Omental fat pad (tissue), 4 donors: ENCODE data around the gene ANO6. TPM values are rescaled to one million over a fixed set of nuclear protein-coding genes. Genes with fewer than 3 reads are reported as not detected.

Experiments
- ATAC-seq: fragments of 150-250 bp; one replicate; pipeline ENCODE4 v1.9.1; 2016; ENCODE audit warnings: mild to moderate bottlenecking, moderate library complexity; ENCODE audit not compliant: low FRiP score
- DNase-seq: peaks from one replicate; pipeline ENCODE4 v3.0.0-alpha.2; 2019; ENCODE audit warnings: low spot score
- CTCF ChIP-seq, 3 donors: fragments of 450-650 bp; IDR thresholded peaks; one replicate each; pipeline ENCODE4 v1.5.1; 2016 to 2017; ENCODE audit warnings: antibody characterized with exemption in 3 of 3, mild to moderate bottlenecking in 3 of 3, moderate library complexity in 2 of 3
- total RNA-seq, 4 donors: library from RNA; depleted of rRNA; stranded (reverse); fragments of >200 nt; gene quantifications; one replicate each; pipeline ENCODE4 v1.1.0, GENCODE V29; 2016

ANO6 gene
- total RNA-seq, 4 donors from 2014 or later: 88.8 to 189 (median 105) TPM

DNA sequence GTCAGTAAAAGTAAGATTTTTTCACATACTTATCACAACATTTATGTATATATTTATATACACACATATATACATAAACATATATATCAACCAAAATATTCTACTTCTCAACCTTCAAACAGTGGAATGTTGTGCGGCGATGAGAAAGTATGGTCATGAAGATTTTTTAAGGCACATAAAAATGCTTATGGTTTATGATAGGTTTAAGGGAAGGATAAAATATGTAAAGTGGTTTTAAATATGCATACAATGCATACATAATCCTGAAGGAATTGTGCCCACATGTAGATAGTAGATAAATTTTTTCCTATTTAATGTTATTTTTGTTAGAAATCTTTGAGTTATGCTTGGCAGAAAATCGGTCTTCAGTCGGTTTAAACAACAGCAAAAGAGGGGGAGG lies 182.7 kb downstream of the ANO6 start:
- no peak for TF ChIP-seq CTCF (IDR thresholded peaks at IDR 0.05)
- DNase-seq (no peak), ATAC-seq (no peak)

DNA sequence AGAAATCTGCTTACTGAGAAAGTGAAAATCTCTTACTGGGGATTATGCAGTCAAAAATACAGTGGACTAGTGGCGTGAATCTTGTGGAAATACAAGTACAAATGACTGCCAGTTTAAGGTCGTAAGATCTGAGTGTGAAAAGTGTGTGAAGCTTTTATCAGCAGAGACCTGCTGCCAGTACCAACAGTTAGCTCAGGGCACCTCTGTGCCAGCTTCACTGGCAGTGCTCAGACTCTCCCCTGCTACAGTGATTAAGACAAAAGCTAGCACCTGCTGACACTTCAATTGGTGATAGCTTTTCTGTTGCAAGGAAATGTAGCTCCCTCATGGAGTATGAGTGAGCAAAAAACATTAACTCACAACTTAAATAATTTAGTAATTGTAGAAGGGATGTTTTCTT lies 185.1 kb downstream of the ANO6 start:
- TF ChIP-seq CTCF (IDR thresholded peaks at IDR 0.05): no peak
- no peak for ATAC-seq
- no peak for DNase-seq

- DNase-seq (no peak), ATAC-seq (no peak)
- no peak for TF ChIP-seq CTCF (IDR thresholded peaks at IDR 0.05)
These were observed 186.4 kb downstream of the ANO6 start for GRCh38 chr12:45402288-45402687.

DNA sequence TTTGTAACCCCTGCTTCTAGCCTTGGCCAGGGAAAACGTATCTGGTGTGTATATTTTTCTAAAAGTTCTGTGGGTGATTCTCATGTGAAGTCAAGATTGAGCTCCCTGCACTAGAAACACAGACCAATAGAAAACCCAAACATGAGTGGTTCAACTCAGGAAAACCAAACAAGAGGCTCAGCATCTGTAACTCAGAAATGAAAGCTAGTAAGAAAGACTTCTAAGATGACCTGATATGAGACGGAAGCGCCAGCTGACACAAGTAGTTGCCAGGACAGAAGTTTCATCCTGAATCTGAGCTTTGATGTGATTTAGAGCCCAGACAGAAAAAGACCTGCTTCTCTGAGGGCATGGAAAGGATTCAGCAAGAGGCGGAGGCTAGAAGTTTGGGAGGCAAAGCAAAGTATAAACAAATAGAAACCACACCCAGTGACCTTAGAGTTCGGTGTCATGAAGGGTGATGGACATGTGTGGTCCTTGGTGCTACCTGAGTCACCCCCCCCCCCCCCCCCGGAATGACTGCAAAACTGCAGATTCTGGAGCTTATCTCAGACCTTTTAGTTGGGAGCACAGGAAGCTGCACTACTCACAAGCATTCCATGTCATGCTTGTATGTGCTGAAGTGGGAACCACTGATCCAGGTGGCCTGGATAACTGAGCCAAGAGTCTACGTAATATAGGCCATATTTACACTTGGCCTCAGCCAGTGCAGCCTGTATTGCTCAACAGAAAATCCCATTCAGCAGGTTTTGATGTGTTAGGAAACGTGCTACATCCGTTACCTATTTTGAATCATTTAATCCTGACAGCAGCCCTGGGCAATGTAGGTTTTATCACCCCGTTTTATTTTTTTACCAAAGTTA lies 191.3 kb downstream of the ANO6 start:
- DNase-seq (no peak), ATAC-seq (no peak)
- TF ChIP-seq CTCF (IDR thresholded peaks at IDR 0.05): no peak

DNA sequence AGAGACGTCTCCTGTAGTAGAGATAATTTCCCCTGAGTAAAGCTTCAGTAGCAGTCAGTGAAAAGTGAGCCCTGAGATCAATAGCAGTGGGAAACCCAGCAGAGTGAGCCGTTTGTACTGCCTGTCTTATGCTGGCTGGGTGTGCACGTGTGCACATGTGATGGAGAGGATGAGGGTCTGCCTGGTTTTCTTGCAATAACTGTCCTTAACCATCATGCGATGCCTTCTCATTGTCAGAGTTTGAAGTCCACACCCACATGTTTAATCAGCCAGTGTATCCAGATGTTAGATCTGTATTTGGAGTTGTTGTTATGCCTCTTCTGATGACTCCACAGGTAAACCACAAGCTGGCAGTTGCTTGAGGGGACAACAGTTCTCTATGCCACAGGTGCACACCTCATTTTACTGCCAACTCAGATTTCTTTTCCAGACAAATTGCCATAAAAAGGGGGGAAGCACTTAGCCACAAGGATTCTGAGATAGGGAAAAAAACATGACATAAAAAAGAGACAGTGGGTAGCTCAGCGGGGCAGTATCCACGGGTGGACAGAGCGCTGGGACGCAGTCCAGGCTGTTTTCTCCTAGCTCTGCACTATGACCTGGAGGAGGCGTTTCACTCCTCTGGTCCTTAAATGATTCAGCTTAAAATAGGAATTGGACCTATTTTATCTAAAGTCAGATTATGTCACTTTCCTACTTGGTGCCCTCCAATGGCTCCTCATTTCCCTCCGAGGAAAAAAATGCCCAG lies 192.3 kb downstream of the ANO6 start:
- ATAC-seq (no peak), DNase-seq (no peak)
- no peak for TF ChIP-seq CTCF (IDR thresholded peaks at IDR 0.05)

DNA sequence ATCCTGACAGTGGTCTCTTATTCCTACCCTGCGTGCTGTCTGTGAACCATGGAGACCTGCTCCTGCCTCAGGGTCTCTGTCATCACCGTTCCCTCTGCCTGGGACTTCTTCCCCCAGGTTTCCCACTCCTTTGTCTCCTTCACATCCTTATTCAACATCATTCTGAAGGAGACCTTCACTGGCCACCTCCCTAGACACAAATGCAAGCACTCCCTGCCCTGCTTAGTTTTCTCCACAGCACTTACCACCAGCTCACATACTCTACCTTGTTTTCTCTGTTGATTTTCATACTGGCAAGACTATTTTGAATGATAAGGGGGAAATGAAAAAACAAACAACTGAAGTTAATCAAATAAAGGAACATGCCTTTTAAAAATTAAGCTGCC lies 192.8 kb downstream of the ANO6 start:
- ATAC-seq: no peak
- no peak for TF ChIP-seq CTCF (IDR thresholded peaks at IDR 0.05)
- no peak for DNase-seq
